HepG2 (cell line): ENCODE measurements around the gene IKBKE. TPM values are rescaled to one million over a fixed set of nuclear protein-coding genes. Genes with fewer than 3 reads are reported as not detected.

ENCODE experiments used
- ATAC-seq: fragments of 200-7000 bp; cut with Tn5 transposase; 3 replicates; pipeline ENCODE4 v1.9.1; 2020; ENCODE audit warnings: mild to moderate bottlenecking, moderate library complexity
- BruUV-seq: library from RNA; stranded (reverse); fragments of 400-500 nt; replicated peaks from 2 replicates; lab custom pipeline; 2021; lab: Mats Ljungman, UMichigan
- CTCF ChIA-PET: fragments of 300-600 bp; formaldehyde crosslinking; extraction: SDS; loops from one replicate; lab custom pipeline; 2021; ENCODE audit warnings: low total read pairs, inconsistent platforms, low intra/inter-chr PET ratio; lab: Yijun Ruan, JAX
- POLR2A ChIA-PET: fragments of 350-600 bp; sonication (Branson Sonifier 250); formaldehyde crosslinking; loops from one replicate; lab custom pipeline; 2020; ENCODE audit warnings: antibody characterized with exemption, inconsistent platforms; lab: Yijun Ruan, JAX
- DNase-seq: peaks from one replicate; pipeline ENCODE4 v3.0.0-alpha.2; 2015; ENCODE audit warnings: low spot score
- FAIRE-seq: peaks from 3 replicates; lab custom pipeline; 2011; peaks lifted over from hg19 to GRCh38; lab: Jason Lieb, UNC
- H2AFZ ChIP-seq: one replicate; pipeline ENCODE4 v1.6.1; 2011; ENCODE audit warnings: low read length, inconsistent platforms
- H3K27ac ChIP-seq: fragments of 300-600 bp; 3 replicates; pipeline ENCODE4 v1.8.0; 2011; ENCODE audit warnings: mixed run types, mild to moderate bottlenecking, mixed read lengths, low read length, inconsistent platforms; ENCODE audit not compliant: insufficient read depth; ENCODE audit errors: extremely low read length
- H3K27me3 ChIP-seq, 2 experiments: fragments of 200-600 bp in 1 of 2; 2 replicates in 1 of 2; 3 replicates in 1 of 2; pipeline versions ENCODE4 v1.6.0 to v1.8.0; 2011; ENCODE audit warnings: low read length in 2 of 2, mild to moderate bottlenecking in 2 of 2, moderate library complexity in 2 of 2, inconsistent platforms in 1 of 2; ENCODE audit not compliant: insufficient read depth in 2 of 2, control insufficient read depth in 1 of 2
- H3K36me3 ChIP-seq, 2 experiments: fragments of 200-600 bp in 1 of 2; replicated peaks in 1 of 2; 2 replicates in 1 of 2; 3 replicates in 1 of 2; pipeline versions ENCODE4 v1.5.1 to v1.8.0; 2011; ENCODE audit warnings: low read length in 2 of 2, inconsistent platforms in 1 of 2; ENCODE audit not compliant: insufficient read depth in 2 of 2, control insufficient read depth in 1 of 2
- H3K4me1 ChIP-seq: 2 replicates; pipeline ENCODE4 v1.5.1; 2012; ENCODE audit warnings: low read length, inconsistent platforms; ENCODE audit not compliant: insufficient read depth
- H3K4me2 ChIP-seq: 2 replicates; pipeline ENCODE4 v1.6.0; 2011; ENCODE audit warnings: low read depth, low read length, inconsistent platforms
- H3K4me3 ChIP-seq, 3 experiments: fragments of 200-600 bp in 1 of 3; sonication (generic), shearing (Covaris generic) in 1 of 3; replicated peaks in 1 of 3; 2 replicates each; pipeline ENCODE4 v1.5.1; 2011 to 2016; ENCODE audit warnings: low read length in 3 of 3, inconsistent platforms in 2 of 3, low read depth in 2 of 3, mild to moderate bottlenecking in 2 of 3, control low read depth in 1 of 3, mixed read lengths in 1 of 3; ENCODE audit not compliant: insufficient read depth in 1 of 3
- H3K79me2 ChIP-seq: one replicate; pipeline ENCODE4 v1.6.1; 2011; ENCODE audit warnings: low read length, inconsistent platforms; ENCODE audit not compliant: insufficient read depth
- H3K9ac ChIP-seq: 2 replicates; pipeline ENCODE4 v1.6.0; 2011; ENCODE audit warnings: mild to moderate bottlenecking, low read depth, low read length, inconsistent platforms; ENCODE audit not compliant: insufficient read depth
- H3K9me3 ChIP-seq: 2 replicates; pipeline ENCODE4 v1.5.1; 2012; ENCODE audit warnings: mild to moderate bottlenecking, low read length
- H4K20me1 ChIP-seq: 2 replicates; pipeline ENCODE4 v1.6.0; 2011; ENCODE audit warnings: inconsistent platforms, mild to moderate bottlenecking, low read length, moderate library complexity; ENCODE audit not compliant: insufficient read depth
- PHF5A ChIP-seq: IDR thresholded peaks from one replicate; pipeline ENCODE4 v1.6.1; 2018; ENCODE audit warnings: low read depth, missing genetic modification reagents; ENCODE audit not compliant: unreplicated experiment
- WIZ ChIP-seq: sonication (generic); formaldehyde crosslinking; IDR thresholded peaks from 2 replicates; pipeline ENCODE4 v1.5.1; 2020; ENCODE audit warnings: mild to moderate bottlenecking, missing genetic modification reagents
- ZNF225 ChIP-seq: sonication (generic); formaldehyde crosslinking; IDR thresholded peaks from 2 replicates; pipeline ENCODE4 v1.4.0; 2020; ENCODE audit warnings: mild to moderate bottlenecking, missing genetic modification reagents
- WGBS: methylation state at CpG from one replicate; pipeline ENCODE4 v1.1.6; 2017; ENCODE audit warnings: low lambda C conversion rate; 5-methylcytosine and 5-hydroxymethylcytosine counted together
- in situ Hi-C: cut with HindIII; loops from 2 replicates; pipeline ENCODE4 v1.10.0; 2017; ENCODE audit warnings: low pct_unique_long_range_greater_than_20kb; ENCODE audit not compliant: extremely low pct_ligation_motif_present
- intact Hi-C: fragments of 100-400 bp; cut with micrococcal nuclease; formaldehyde crosslinking; loops from one replicate; pipeline ENCODE4 v1.10.0; 2022; ENCODE audit not compliant: unreplicated experiment
- polyA plus RNA-seq, 8 experiments: library from polyadenylated mRNA; depleted of rRNA in 3 of 8; stranded (reverse) in 7 of 8; unstranded in 1 of 8; fragments of >200 nt; fragmentation: Illumina TruSeq in 4 of 8; extraction: Trizol in 4 of 8; gene quantifications; 2 replicates each; pipeline versions ENCODE4 v1.2.1 to v1.2.3, GENCODE V29; 2011 to 2016; ENCODE audit warnings: low read depth in 4 of 8, missing spikeins in 1 of 8, mixed read lengths in 1 of 8; ENCODE audit not compliant: insufficient read depth in 1 of 8
- total RNA-seq, 5 experiments: library from RNA; depleted of rRNA; stranded (reverse); fragments of >200 nt; fragmentation: Illumina TruSeq; extraction: Trizol; gene quantifications; 2 replicates each; pipeline ENCODE4 v1.2.3, GENCODE V29; 2016; ENCODE audit warnings: low read depth in 1 of 5
- TF ChIP-seq, protein P1 (sequence below): sonication (generic); formaldehyde crosslinking; IDR thresholded peaks from 2 replicates; pipeline ENCODE4 v1.5.0; 2020; ENCODE audit warnings: mild to moderate bottlenecking, missing genetic modification reagents
- TF ChIP-seq, protein P2 (sequence below): sonication (generic); formaldehyde crosslinking; conservative IDR thresholded peaks from 2 replicates; pipeline ENCODE4 v1.8.0; 2022; ENCODE audit warnings: mild to moderate bottlenecking, moderate library complexity, missing genetic modification reagents

IKBKE gene
- total and polyA plus RNA-seq, 2 of the 13 experiments (the other 11 are each of a cell fraction or from before 2014, with no cell fraction given) = 4.5 to 5.8 TPM

DNA sequence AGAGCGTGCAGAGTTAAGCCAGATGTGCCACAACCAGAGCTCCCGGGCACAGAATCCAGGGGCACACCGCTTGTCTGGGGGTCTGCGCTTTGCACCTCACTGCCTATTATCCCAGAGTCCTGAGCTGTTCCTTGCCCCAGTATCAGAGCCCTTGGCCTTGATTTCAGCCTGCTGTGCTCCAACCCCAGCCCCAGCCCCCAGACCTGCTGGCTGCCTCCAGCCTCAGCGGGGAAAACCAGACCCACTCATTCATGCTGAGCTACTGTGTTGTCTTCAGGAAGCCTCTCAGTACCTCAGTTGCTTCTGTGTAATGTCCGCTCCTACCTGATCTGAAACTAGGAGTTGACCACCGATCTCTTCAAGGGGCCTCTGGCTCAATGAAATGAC is 1.1 kb downstream of the IKBKE start:
- Histone ChIP-seq H2AFZ (no peak overlapping the region), H4K20me1 (no peaks in the 10 kb centered on the region), H3K4me2 (peak overlapping the region; percentile 95), H3K4me1 (peaks cover 53% of the 10 kb centered on the region), H3K36me3 (peaks cover 7 to 8% of the 10 kb centered on the region in 2 experiments; a peak in 3 of 5 replicates), H3K79me2 (no peaks in the 10 kb centered on the region), H3K27ac (no peak overlapping the region), H3K27me3 (no peaks in the 10 kb centered on the region), H3K9ac (no peak overlapping the region), H3K4me3 (peak overlapping the region; percentile 81 to 89 (median 84); a peak in 5 of 6 replicates), H3K9me3 (no peaks in the 10 kb centered on the region)
- WGBS = 87% methylated on average over 3 of the region's 7 CpGs
- POLR2A ChIA-PET = interaction anchor here (2.1 to 2.7 kb wide), 2 partner anchors 7 to 141 kb away, joined by 9 to 16 read pairs; partner anchors contain the start of gene EIF2D
- DNase-seq (no peak), ATAC-seq (no peak), FAIRE-seq (no peak)
- TF ChIP-seq ZNF225 (CRISPR knock-in tag) = 0 out of 2 replicates have a peak, but pooled peaks have one; percentile 9
- 0 out of 2 replicates have a peak, but pooled peaks have one; percentile 2 for TF ChIP-seq WIZ (CRISPR knock-in tag)
- no peak for TF ChIP-seq PHF5A
- in situ Hi-C loops (no loop called here), intact Hi-C loops (no loop called here)
- CTCF ChIA-PET = no interaction called here
- no TSS peak for BruUV-seq

DNA sequence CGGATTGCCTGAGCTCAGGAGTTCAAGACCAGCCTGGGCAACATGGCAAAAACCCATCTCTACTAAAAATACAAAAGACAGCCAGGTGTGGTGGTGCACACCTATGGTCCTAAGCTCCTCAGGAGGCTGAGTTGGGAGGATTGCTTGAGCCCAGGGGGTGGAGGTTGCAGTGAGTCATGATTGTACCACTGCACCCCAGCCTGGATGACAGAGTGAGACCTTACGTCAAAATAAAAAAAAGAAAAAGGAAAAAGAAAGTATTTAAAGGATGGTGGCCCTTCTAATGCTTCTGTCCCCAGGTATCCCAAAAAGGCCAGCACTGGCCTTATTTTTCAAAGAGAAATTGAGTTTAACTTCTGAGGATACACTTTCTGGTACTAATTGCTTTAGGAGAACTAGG is 1.7 kb downstream of the IKBKE start:
- intact Hi-C loops = no loop called here
- Histone ChIP-seq H3K27ac (no peak overlapping the region), H3K79me2 (no peaks in the 10 kb centered on the region), H3K4me3 (no peak overlapping the region), H3K9me3 (no peaks in the 10 kb centered on the region), H3K4me1 (peaks cover 53% of the 10 kb centered on the region), H2AFZ (no peak overlapping the region), H3K36me3 (peaks cover 7 to 10% of the 10 kb centered on the region in 2 experiments; a peak in 3 of 5 replicates), H4K20me1 (no peaks in the 10 kb centered on the region), H3K4me2 (peak overlapping the region; percentile 1; the same call in 1 of the 2 replicates)
- no peak for FAIRE-seq
- WGBS = 93% methylated on average over 2 of the region's 2 CpGs
- in situ Hi-C loops = no loop called here
- TF ChIP-seq, protein P1, sequence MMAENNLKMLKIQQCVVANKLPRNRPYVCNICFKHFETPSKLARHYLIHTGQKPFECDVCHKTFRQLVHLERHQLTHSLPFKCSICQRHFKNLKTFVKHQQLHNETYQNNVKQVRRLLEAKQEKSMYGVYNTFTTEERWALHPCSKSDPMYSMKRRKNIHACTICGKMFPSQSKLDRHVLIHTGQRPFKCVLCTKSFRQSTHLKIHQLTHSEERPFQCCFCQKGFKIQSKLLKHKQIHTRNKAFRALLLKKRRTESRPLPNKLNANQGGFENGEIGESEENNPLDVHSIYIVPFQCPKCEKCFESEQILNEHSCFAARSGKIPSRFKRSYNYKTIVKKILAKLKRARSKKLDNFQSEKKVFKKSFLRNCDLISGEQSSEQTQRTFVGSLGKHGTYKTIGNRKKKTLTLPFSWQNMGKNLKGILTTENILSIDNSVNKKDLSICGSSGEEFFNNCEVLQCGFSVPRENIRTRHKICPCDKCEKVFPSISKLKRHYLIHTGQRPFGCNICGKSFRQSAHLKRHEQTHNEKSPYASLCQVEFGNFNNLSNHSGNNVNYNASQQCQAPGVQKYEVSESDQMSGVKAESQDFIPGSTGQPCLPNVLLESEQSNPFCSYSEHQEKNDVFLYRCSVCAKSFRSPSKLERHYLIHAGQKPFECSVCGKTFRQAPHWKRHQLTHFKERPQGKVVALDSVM (CRISPR knock-in tag) = 0 out of 2 replicates have a peak, but pooled peaks have one; percentile 13
- TF ChIP-seq, protein P2, sequence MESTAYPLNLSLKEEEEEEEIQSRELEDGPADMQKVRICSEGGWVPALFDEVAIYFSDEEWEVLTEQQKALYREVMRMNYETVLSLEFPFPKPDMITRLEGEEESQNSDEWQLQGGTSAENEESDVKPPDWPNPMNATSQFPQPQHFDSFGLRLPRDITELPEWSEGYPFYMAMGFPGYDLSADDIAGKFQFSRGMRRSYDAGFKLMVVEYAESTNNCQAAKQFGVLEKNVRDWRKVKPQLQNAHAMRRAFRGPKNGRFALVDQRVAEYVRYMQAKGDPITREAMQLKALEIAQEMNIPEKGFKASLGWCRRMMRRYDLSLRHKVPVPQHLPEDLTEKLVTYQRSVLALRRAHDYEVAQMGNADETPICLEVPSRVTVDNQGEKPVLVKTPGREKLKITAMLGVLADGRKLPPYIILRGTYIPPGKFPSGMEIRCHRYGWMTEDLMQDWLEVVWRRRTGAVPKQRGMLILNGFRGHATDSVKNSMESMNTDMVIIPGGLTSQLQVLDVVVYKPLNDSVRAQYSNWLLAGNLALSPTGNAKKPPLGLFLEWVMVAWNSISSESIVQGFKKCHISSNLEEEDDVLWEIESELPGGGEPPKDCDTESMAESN (CRISPR knock-in tag) = no peak
- TF ChIP-seq, all 625 proteins: peak for 1
- DNase-seq (no peak), ATAC-seq (no peak)
- POLR2A ChIA-PET = no interaction called here
- Histone ChIP-seq H3K27me3 (no peaks in the 10 kb centered on the region), H3K9ac (peak overlapping the region; percentile 2; the same call in 1 of the 2 replicates)
- TSS peak; percentile 47 for BruUV-seq
- CTCF ChIA-PET = no interaction called here
